Ecto neural progenitor cell (in vitro differentiated cells): ENCODE measurements around the gene ZFP36L2.
A peak's percentile ranks its signal among the peaks of the same experiment; 100 is the strongest.

Experiments used
- DNase-seq: peaks from one replicate; pipeline ENCODE4 v3.0.0-alpha.2; 2018; ENCODE audit warnings: low spot score

ZFP36L2 gene

GRCh38 chr2:43246641-43247040 is 20.2 kb upstream of the ZFP36L2 start:
- no peak for DNase-seq

DNA sequence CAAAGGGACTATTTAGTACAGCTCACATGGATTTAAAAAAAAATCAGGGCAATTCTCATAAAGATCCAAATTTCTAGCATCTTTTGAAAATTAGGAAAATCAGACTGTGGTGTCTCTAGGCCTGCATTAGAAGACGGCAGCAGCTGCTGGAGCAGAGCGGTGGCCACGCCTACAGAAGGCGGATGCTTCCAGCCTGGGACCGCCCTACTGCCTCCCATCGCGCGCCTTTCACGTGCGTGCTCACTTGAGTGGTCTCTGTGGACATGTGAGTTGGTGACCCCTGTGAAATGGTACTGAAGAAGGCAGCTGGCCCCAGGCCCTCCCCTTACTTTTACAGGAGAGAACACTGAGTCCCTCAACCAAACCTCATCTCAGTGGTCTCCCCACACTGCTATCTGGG is 15.2 kb upstream of the ZFP36L2 start:
- no peak for DNase-seq

DNA sequence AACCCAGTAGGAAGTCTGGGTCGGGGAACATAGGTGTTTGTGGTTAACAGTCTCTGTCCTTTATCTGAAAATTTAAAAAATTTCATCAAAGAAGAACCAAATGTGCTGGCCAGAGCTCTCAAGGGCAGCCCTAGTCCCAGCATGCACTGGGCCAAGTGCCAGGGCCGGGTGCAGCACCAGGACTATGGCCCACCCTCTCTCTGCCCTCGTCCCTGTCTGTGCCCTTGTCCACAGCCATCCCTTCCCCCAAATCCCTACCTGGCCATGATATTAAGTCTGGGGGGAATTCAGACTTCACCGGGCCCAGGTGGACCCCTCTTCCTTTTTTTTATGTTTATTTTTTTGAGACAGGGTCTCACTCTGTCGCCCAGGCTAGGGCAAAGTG is 14.4 kb upstream of the ZFP36L2 start:
- no peak for DNase-seq

GRCh38 chr2:43239981-43240765 is 13.8 kb upstream of the ZFP36L2 start:
- no peak for DNase-seq

GRCh38 chr2:43238813-43239212 is 12.4 kb upstream of the ZFP36L2 start:
- DNase-seq = no peak

GRCh38 chr2:43238176-43238575 is 11.8 kb upstream of the ZFP36L2 start:
- no peak for DNase-seq

DNA sequence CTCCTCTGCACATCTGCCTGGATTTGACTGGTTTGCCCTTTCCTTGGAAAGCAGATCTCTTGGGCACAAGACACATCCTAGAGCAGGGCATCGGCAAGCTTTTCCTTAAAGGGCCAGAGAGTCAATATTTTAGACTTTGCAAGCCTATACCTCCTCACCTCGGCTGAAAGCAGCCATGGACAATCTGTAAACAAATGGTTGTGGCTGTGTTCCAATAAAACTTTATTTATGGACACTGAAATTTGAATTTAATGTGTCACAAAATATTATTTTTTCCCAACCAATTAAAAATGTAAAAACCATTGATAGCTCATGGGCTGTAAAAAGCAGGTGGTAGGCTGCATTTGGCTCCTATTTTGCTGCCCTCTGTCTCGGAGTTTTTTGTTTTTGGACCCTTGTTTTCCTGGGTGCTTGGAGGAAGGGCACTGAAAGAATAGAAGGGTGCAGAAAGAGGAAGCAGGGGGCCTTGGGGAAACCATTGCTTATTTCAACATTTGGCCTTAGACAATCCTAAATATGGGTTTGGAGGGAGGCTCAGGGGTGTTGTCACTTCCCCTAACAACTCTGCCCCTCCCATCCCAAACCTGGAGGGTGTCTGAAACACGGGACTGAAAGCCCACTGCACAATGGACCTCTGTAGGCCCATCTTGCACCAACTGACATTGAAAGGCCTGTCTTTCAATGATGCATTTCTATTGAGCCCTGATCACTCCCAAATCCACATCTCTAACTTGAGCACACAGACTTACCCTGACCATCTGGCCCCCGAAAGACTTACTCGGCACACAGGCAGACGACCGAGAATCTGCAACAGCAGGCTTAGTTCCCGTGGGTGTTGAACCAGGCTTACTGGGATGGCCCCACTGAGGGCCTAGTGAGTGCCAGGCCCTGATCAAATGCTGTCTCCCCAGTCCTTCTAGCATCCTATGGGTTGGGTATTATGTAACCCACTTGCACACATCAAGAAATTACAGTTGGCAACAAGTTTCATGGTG is 7.1 kb upstream of the ZFP36L2 start:
- no peak for DNase-seq

- no peak for DNase-seq
Observed at GRCh38 chr2:43230951-43231827, 4.8 kb upstream of the ZFP36L2 start.

GRCh38 chr2:43230351-43230885 is 4.0 kb upstream of the ZFP36L2 start:
- no peak for DNase-seq

- DNase-seq = no peak
Observed at GRCh38 chr2:43228756-43229659, 2.6 kb upstream of the ZFP36L2 start.

DNA sequence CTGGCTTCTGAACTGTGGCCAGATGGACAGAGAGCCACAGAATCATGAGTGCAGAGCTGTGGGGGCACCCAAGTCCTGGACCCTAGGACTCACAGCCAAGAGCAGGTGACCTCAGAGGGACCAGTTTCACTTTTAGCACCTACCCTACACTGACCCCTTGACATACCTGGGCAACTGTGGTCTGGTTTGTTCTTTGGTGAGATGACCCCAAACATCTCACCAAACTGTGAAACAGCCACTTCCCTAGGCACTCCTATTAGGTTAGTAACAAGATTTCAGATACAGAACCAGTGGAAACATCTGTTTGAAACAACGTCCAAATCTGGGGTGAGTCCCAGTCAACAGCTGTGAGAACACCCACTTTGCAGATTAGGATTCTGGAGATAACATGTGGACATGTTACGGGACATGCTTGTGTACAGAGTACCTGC is 1.9 kb upstream of the ZFP36L2 start:
- no peak for DNase-seq

DNA sequence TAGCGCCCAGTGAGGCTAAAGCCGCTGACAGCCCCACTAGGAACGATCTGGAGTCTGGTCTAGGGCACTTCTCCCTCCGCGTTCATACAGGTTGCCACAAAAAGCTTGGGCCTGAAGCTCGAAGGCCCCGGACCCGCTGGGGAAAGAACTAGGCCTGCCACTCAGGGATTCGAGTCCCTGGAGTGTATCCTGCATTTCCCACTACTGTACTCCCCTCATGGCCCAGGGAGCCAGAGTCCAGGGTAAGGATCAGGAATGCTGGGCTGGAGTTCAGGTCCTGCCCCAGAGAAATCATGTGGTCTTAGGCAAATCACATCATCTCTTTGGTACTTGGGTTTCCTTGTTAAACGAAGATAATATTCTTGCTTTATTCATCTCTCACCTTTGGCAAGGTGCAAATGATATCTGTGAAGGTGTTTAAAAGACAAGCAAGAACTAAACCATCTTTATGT is 1.4 kb upstream of the ZFP36L2 start:
- DNase-seq = no peak

DNA sequence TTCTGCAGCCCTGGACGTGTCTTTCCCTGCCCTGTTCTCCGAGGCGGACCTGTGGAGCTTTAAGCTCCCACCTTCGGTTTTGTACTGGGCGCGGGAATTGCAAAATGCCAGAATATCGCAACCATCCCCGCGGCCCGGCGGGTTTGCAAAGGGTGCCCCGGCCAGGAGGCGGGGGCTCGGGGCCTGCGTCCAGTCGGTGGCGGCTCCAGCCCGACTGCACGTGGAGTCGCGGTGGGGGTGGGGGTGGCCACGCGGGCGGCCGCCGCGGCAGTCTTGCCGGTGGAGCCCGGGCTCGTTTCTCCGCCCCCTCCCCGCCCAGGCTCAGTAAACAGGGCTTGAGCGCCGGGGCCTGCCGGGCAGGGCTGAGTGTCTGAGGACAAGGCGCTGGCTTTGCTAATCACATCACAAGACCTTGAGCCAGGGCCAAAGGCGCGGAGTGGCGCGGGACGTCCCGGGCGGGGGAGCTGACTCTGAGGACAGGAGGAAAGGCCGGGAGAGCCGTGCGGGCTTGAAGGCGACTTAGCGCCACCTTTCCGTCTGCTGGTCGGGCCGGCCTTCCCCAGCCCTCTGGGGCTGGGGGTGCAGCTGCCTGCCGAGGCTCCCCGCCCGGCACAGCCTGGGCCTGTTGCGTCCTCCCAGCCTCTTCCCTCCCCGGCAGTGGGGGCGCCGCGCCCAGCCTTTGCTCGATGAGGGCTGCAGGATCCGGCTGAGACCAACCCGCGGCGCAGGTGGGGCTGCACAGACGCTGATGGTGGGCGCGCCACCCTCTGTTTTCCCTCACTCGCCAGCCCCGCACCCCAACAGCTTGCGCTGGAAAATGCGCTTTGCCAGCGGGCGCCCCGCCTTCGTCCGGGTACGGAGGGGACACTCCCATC is 786 bp upstream of the ZFP36L2 start:
- peak; percentile 91 for DNase-seq

DNA sequence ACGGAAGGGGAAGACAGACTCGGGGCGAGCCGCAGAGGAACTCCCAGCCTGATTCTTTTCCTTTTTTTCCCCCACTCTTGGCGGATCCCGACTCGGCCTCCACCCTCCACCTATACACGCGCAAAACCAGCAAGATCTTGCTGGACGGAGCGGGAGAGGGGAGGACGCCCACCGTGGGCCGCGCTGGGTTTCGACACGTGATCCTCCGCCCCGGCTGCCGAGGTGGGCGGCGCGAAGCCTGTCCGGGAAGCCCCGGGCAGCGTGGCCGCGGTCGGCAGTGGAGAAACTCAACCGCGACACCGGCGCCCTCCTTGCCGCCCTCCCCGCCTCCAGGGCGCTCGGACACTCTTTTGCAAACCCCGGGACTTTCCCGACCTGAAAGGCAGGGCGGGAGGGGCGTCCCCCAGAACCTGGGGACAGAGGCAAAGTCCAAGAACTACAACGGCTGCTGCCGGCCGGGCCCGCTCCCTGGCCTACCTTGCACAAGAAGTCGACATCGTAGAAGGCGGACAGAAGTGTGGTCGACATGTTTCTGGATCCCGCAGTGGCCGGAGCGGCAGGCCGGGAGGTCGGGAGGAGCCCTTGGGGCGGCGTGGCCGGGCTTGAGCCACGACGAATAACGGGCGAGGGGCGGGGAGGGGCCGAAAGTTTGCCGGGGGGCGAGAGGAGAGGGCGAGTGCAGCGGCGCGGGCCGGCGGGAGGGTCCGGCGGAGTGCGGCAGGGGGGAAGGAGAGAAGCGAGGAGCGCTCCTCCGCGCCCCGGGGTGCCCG is 433 bp downstream of the ZFP36L2 start:
- DNase-seq = peak; percentile 88

GRCh38 chr2:43225093-43225787 is 1.2 kb downstream of the ZFP36L2 start:
- DNase-seq = peak; percentile 76

DNA sequence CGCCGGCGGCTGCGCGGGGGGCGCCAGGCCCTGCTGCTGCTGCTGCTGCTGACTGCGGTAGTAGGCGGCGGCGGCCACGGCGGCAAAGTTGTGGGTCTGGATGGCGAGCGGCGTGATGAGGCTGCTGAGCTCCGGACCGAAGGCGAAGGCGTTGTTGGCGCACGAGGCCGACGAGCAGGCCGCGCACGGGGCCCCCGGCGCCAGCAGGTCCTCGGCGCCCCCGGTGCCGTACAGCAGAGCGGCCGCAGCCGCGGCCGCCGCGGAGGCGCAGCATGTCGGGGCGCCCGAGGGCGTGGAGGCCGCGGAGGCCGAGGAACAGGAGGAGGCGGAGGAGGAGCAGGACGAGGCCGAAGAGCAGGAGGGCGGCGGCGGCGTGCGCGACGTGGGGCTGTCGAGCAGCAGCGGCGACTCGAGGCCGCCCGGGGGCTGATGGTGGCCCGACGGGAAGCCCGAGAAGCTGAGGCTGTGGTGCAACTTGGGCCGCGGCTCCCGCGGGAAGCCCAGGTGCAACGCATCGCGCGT is 1.8 kb downstream of the ZFP36L2 start:
- no peak for DNase-seq

DNA sequence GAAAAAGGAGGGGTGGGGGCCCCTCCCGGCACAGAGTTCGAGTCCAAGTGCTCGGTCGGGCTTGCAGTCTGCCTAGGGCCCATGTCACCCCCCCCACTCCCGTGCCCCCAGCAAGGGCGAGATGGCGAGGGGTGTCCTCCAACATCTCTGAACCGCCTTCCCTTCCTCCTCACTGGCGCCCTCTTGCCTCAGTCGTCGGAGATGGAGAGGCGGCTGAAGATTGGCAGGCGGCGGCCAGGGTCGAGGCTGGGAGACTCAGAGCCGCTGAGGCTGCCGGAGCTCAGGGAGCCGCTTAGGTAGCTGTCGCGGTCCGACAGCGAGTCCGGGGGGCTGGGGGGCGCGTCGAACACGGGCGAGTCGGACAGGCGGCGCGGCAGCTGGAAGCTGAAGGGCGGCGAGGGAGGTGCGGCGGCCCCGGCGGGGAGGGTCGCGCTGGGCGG is 2.3 kb downstream of the ZFP36L2 start:
- peak; percentile 89 for DNase-seq

- DNase-seq = no peak
Observed at GRCh38 chr2:43223521-43224001, 2.8 kb downstream of the ZFP36L2 start.
